RWPE1 (cell line): Measurements from ENCODE around the gene TMEM200B.
"Not testable (repeated sequence)": the region's sequence is repeated elsewhere in the genome, so short reads cannot be mapped to it uniquely, and the experiment has no call there.

ENCODE experiments used
- CTCF ChIA-PET: fragments of 350-600 bp; sonication (Branson Sonifier 250); formaldehyde crosslinking; extraction: SDS; loops from one replicate; lab custom pipeline; 2021; lab: Yijun Ruan, JAX
- POLR2A ChIA-PET: fragments of 400-600 bp; formaldehyde crosslinking; extraction: SDS; loops from one replicate; lab custom pipeline; 2020; ENCODE audit warnings: antibody characterized with exemption; ENCODE audit not compliant: low non-redundant PET; lab: Yijun Ruan, JAX
- DNase-seq: peaks from one replicate; pipeline ENCODE4 v3.0.0; 2012; ENCODE audit warnings: low spot score
- H3K27ac ChIP-seq: fragments of 450-650 bp; 2 replicates; pipeline ENCODE4 v1.5.1; 2017
- CTCF ChIP-seq: fragments of 450-650 bp; conservative IDR thresholded peaks from 2 replicates; pipeline ENCODE4 v1.5.1; 2017; ENCODE audit warnings: low read depth, mild to moderate bottlenecking

The TMEM200B gene

GRCh38 chr1:29156543-29157268 lies 33.0 kb upstream of the TMEM200B start:
- TF ChIP-seq CTCF: no peak
- ChIA-PET POLR2A (no interaction called here), CTCF (interaction anchor here (0.6 kb wide), 1 partner anchor 10 kb away, joined by 3 read pairs; no protein-coding TSS in a partner anchor)
- H3K27ac ChIP-seq: no peak overlapping the region
- DNase-seq: no peak

GRCh38 chr1:29152046-29152805 lies 28.5 kb upstream of the TMEM200B start:
- ChIA-PET CTCF (no interaction called here), POLR2A (no interaction called here)
- no peak overlapping the region for H3K27ac ChIP-seq
- no peak for TF ChIP-seq CTCF
- DNase-seq: no peak

GRCh38 chr1:29150346-29150745 lies 26.6 kb upstream of the TMEM200B start:
- H3K27ac ChIP-seq, DNase-seq, POLR2A ChIA-PET, CTCF ChIA-PET: not testable (repeated sequence)

GRCh38 chr1:29148656-29149491 lies 25.2 kb upstream of the TMEM200B start:
- TF ChIP-seq CTCF: no peak
- CTCF ChIA-PET: no interaction called here
- DNase-seq: no peak
- H3K27ac ChIP-seq: peak overlapping the region; percentile 32
- POLR2A ChIA-PET: no interaction called here

GRCh38 chr1:29145739-29146437 lies 22.2 kb upstream of the TMEM200B start:
- H3K27ac ChIP-seq: no peak overlapping the region
- TF ChIP-seq CTCF: no peak
- ChIA-PET POLR2A (no interaction called here), CTCF (interaction anchor here (0.7 kb wide), 1 partner anchor 46 kb away, joined by 3 read pairs; no protein-coding TSS in a partner anchor)
- DNase-seq: no peak

GRCh38 chr1:29144178-29144577 lies 20.5 kb upstream of the TMEM200B start:
- H3K27ac ChIP-seq: no peak overlapping the region

More at GRCh38 chr1:29144178-29144577, 20.5 kb upstream of the TMEM200B start:
- no peak for TF ChIP-seq CTCF
- no peak for DNase-seq
- POLR2A ChIA-PET: no interaction called here
- CTCF ChIA-PET: no interaction called here
